ENCODE measurements around the gene RNF223.
"Not testable (repeated sequence)": the region's sequence is repeated elsewhere in the genome, so short reads cannot be mapped to it uniquely, and the experiment has no call there.

Gene RNF223

GRCh38 chr1:1109743-1110142 lies 35.6 kb upstream of the RNF223 start:
- peak; percentile 63 for DNase-seq (ENCODE audit: low spot score)

- peak; percentile 47 for DNase-seq (ENCODE audit: low spot score)
Measured at GRCh38 chr1:1106510-1107221, 32.6 kb upstream of the RNF223 start.

- DNase-seq (ENCODE audit: low spot score) = not testable (repeated sequence)
Measured at GRCh38 chr1:1104152-1104551, 30.0 kb upstream of the RNF223 start.

- DNase-seq (ENCODE audit: low spot score) = peak; percentile 12
Measured at GRCh38 chr1:1101503-1101902, 27.4 kb upstream of the RNF223 start.

GRCh38 chr1:1100296-1100695 lies 26.2 kb upstream of the RNF223 start:
- no peak for DNase-seq (ENCODE audit: low spot score)

GRCh38 chr1:1099506-1100183 lies 25.5 kb upstream of the RNF223 start:
- no peak for DNase-seq (ENCODE audit: low spot score)

GRCh38 chr1:1098681-1099421 lies 24.7 kb upstream of the RNF223 start:
- DNase-seq (ENCODE audit: low spot score) = peak; percentile 17

- peak; percentile 8 for DNase-seq (ENCODE audit: low spot score)
Measured at GRCh38 chr1:1096136-1096535, 22.0 kb upstream of the RNF223 start.

- no peak for DNase-seq (ENCODE audit: low spot score)
Measured at GRCh38 chr1:1094981-1095380, 20.9 kb upstream of the RNF223 start.

- DNase-seq (ENCODE audit: low spot score) = no peak
Measured at GRCh38 chr1:1093610-1093943, 19.5 kb upstream of the RNF223 start.

GRCh38 chr1:1092894-1093609 lies 18.9 kb upstream of the RNF223 start:
- peak; percentile 33 for DNase-seq (ENCODE audit: low spot score)

GRCh38 chr1:1092149-1092855 lies 18.2 kb upstream of the RNF223 start:
- DNase-seq (ENCODE audit: low spot score) = peak; percentile 54

GRCh38 chr1:1091344-1092148 lies 17.4 kb upstream of the RNF223 start:
- DNase-seq (ENCODE audit: low spot score) = peak; percentile 62

- DNase-seq (ENCODE audit: low spot score) = peak; percentile 59
Measured at GRCh38 chr1:1090424-1091343, 16.6 kb upstream of the RNF223 start.

- DNase-seq (ENCODE audit: low spot score) = peak; percentile 58
Measured at GRCh38 chr1:1089731-1090423, 15.8 kb upstream of the RNF223 start.

- DNase-seq (ENCODE audit: low spot score) = peak; percentile 61
Measured at GRCh38 chr1:1088801-1089680, 14.9 kb upstream of the RNF223 start.

GRCh38 chr1:1088029-1088800 lies 14.1 kb upstream of the RNF223 start:
- DNase-seq (ENCODE audit: low spot score) = peak; percentile 42

All from left forelimb (tissue), 1 donor.